ENCODE measurements around the gene CHCHD3. TPM values are rescaled to one million over a fixed set of nuclear protein-coding genes. Genes with fewer than 3 reads are reported as not detected.
A peak's percentile ranks its signal among the peaks of the same experiment; 100 is the strongest.

The CHCHD3 gene
- 209 TPM for total RNA-seq
- long read RNA-seq, transcript CHCHD3-201 (8 exons, 1,598 nt) = major isoform, 404 of 425 reads
- long read RNA-seq, partial matches to known transcripts = 1 of 425 reads
- long read RNA-seq, other reads (novel, unspliced or antisense) = 20 of 425 reads

DNA sequence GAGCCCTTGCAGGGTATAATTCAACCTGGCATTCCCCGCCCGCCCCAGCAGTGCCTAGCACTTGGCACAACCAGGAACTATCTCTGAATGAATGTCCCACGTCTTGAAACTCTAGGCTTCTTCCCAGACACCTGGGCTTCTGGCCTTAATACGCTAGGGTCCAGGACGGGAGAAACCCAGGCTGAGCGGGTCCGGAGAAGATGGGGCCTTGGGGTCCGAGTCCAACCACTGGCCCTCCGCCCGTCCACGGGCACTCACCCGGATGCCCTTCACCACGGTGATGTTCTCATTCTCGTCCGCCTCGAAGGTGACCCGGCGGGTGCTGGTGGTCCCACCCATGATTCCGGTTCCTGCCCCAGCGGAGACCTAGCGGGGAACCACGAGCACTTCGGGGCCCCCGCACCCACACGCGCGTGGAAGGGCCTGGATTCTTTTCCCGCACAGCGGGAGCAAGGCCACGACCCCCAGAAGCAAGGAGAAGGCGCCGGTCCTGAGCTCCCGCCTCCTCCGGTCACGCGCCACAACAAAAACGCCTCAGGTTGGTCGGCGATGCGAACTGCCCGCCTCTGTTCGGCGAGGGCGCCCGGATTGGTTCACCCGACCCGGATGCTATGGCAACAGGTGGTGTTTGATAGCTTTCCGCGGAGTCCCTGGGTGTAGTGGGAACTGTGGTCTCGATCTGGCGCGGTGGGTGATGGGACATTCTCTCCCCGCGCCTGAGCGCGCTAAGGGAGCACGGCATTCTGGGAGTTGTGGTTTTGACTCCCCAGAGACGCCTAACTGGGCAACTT is at the start of gene CHCHD3:
Gene CHCHD3 (minus strand): TSS at position 492 of the 791 bp plus-strand sequence. CDS start 153 bp downstream, at position 339.
- TF ChIP-seq, protein P1, sequence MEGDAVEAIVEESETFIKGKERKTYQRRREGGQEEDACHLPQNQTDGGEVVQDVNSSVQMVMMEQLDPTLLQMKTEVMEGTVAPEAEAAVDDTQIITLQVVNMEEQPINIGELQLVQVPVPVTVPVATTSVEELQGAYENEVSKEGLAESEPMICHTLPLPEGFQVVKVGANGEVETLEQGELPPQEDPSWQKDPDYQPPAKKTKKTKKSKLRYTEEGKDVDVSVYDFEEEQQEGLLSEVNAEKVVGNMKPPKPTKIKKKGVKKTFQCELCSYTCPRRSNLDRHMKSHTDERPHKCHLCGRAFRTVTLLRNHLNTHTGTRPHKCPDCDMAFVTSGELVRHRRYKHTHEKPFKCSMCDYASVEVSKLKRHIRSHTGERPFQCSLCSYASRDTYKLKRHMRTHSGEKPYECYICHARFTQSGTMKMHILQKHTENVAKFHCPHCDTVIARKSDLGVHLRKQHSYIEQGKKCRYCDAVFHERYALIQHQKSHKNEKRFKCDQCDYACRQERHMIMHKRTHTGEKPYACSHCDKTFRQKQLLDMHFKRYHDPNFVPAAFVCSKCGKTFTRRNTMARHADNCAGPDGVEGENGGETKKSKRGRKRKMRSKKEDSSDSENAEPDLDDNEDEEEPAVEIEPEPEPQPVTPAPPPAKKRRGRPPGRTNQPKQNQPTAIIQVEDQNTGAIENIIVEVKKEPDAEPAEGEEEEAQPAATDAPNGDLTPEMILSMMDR (IDR thresholded peaks at IDR 0.05; ENCODE audit: borderline replicate concordance) = no peak
- H3K4me3 ChIP-seq = peak within 1 kb of the TSS; percentile 83
- no peaks in the 10 kb centered on the region for H3K36me3 ChIP-seq
- intact Hi-C loops (cut with micrococcal nuclease) = no loop called here
- DNase-seq = peak; percentile 97
- no peaks in the 10 kb centered on the region for H3K27me3 ChIP-seq (ENCODE audit: low read depth)
- no peaks in the 10 kb centered on the region for H3K9me3 ChIP-seq (replicated peaks)
- H3K4me1 ChIP-seq = peaks cover 51% of the 10 kb centered on the region
- H3K27ac ChIP-seq (replicated peaks) = peak within 1 kb of the TSS; percentile 91

DNA sequence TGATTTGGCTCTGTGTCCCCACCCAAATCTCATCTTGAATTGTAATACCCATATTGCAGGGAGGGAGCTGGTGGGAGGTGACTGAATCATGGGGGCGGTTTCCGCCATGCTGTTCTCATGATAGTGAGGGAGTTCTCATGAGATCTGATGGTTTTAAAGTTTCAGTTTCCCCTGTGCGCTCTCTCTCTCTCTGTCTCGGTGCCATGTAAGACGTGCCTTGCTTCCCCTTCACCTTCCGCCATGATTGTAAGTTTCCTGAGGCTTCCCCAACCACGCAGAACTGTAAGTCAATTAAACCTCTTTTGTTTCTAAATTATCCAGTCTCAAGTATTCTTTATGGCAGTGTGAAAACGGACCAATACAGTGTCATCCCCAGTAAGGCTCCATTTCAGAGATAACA is 48.3 kb upstream of the CHCHD3 start:
- Histone ChIP-seq H3K27me3 (ENCODE audit: low read depth) (peaks cover 3% of the 10 kb centered on the region), H3K4me3 (no peak overlapping the region), H3K4me1 (no peaks in the 10 kb centered on the region), H3K9me3 (replicated peaks) (no peaks in the 10 kb centered on the region), H3K27ac (replicated peaks) (no peak overlapping the region), H3K36me3 (no peaks in the 10 kb centered on the region)
- intact Hi-C loops (cut with micrococcal nuclease) = no loop called here
- TF ChIP-seq, protein P1 (IDR thresholded peaks at IDR 0.05; ENCODE audit: borderline replicate concordance) = no peak
- no peak for DNase-seq

DNA sequence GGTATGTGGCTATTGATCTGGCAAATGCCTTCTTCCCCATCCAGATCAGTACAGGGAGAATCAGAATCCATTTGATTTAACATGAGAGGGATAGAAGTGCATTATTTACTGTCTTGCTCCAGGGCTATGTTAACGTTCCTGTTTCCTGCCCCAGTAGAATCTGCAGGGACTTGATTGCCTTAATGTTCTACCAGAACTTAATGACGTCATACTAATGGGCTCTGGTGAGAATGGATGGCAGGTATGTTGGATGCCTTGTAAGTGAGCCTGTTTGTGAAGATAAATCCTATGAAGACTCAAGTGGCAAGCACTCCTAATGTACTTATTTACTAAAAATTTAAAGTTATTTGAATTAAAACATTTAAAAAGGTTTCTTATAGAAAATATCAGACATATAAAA is 44.5 kb upstream of the CHCHD3 start:
- no peaks in the 10 kb centered on the region for H3K9me3 ChIP-seq (replicated peaks)
- H3K36me3 ChIP-seq = no peaks in the 10 kb centered on the region
- TF ChIP-seq, protein P1 (IDR thresholded peaks at IDR 0.05; ENCODE audit: borderline replicate concordance) = no peak
- DNase-seq = no peak
- intact Hi-C loops (cut with micrococcal nuclease) = no loop called here
- H3K4me3 ChIP-seq = no peak overlapping the region
- H3K27me3 ChIP-seq (ENCODE audit: low read depth) = peaks cover 19% of the 10 kb centered on the region
- no peak overlapping the region for H3K27ac ChIP-seq (replicated peaks)
- H3K4me1 ChIP-seq = no peaks in the 10 kb centered on the region

DNA sequence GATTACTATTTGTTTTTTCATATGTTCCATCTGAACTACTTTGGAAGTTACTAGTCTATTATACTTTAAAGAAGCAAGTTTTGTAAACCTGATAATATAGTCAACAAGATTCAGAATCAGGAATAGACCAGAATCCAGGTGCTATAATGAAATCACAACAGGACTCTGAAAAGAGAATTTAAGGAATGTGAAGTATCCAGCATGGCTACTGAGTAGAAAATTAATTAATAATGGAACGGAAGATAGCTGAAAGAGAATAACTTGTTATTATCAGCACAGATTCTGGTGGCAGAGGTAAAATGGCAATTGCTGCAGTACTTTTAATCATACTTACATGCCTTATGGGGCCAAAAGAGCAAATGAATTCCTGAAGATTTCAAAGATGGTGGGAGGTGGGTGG is 43.1 kb upstream of the CHCHD3 start:
- Histone ChIP-seq H3K27ac (replicated peaks) (no peak overlapping the region), H3K4me3 (no peak overlapping the region), H3K9me3 (replicated peaks) (no peaks in the 10 kb centered on the region), H3K27me3 (ENCODE audit: low read depth) (peaks cover 33% of the 10 kb centered on the region), H3K36me3 (no peaks in the 10 kb centered on the region), H3K4me1 (no peaks in the 10 kb centered on the region)
- TF ChIP-seq, protein P1 (IDR thresholded peaks at IDR 0.05; ENCODE audit: borderline replicate concordance) = no peak
- intact Hi-C loops (cut with micrococcal nuclease) = no loop called here
- no peak for DNase-seq

DNA sequence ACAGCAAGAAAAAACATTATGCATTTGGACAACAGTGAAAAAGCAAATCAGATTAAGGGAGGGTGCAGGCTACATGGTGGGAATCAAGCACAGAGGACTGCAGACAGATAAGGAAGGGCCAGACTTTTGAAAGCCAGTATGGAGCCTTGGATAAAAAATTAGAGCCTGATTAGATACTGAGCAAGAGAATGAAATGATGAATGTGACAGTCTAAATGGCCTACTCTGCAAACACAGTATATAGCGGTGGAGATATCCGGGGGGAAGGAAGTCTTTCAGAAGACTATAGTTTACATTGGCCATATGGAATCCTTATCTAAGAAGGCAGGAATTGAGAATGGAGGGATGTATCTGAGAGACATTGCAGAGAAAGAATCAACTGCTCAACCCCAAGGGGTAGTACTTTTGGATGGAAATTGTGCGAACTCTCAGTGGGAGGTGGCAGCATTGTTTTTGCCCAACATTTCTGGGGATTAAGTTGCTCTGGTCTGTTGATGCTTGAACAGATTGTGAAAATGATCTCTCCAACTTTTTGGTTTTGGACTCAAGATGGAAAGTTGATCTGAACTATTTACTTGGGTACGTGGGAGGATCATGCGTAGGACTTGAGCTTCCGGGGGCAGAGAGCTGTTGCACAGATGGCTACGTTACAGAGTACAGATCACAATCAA is 39.4 kb upstream of the CHCHD3 start:
- H3K27me3 ChIP-seq (ENCODE audit: low read depth) = peaks cover 60% of the 10 kb centered on the region
- TF ChIP-seq, protein P1 (IDR thresholded peaks at IDR 0.05; ENCODE audit: borderline replicate concordance) = no peak
- H3K4me3 ChIP-seq = no peak overlapping the region

More for the DNA sequence above, 39.4 kb upstream of the CHCHD3 start:
- Histone ChIP-seq H3K9me3 (replicated peaks) (no peaks in the 10 kb centered on the region), H3K4me1 (no peaks in the 10 kb centered on the region), H3K36me3 (no peaks in the 10 kb centered on the region), H3K27ac (replicated peaks) (no peak overlapping the region)
- no peak for DNase-seq
- intact Hi-C loops (cut with micrococcal nuclease) = no loop called here
